ENCODE measurements around the gene PIP5K1B. TPM values are rescaled to one million over a fixed set of nuclear protein-coding genes. Genes with fewer than 3 reads are reported as not detected.

The PIP5K1B gene
- total RNA-seq, 1 experiment from 2014 or later: not detected

DNA sequence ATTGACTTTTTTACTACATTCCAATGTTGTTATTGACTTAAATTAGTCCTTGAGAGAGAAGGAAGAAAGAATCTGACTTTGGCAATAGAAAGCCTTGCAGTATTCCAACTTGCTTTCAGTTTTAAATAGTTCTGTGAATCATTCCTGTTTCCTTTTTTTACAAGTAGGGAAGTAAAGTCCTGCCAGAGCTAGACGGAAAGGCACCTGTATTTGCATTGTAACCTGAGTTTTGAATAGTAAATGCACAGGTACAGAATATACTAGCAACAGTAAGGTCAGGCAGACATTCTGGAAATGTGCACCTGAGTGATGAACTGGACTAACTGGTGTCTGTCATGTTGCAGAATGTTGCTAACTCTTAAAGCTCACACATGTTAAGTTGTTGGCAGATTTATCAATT, 208.0 kb downstream of the PIP5K1B start:
- POLR2A ChIA-PET: no interaction called here
- no peaks in the 10 kb centered on the region for H3K9me3 ChIP-seq (ENCODE audit: control insufficient read depth, insufficient read depth, low read depth, low read length)
- no peak overlapping the region for H3K4me3 ChIP-seq (ENCODE audit: low read depth in 2 of 2, low read length in 2 of 2)
- intact Hi-C loops (cut with micrococcal nuclease; ENCODE audit: unreplicated experiment): no loop called here
- CTCF ChIA-PET: no interaction called here
- H3K27ac ChIP-seq (ENCODE audit: low read length): no peak overlapping the region
- H3K36me3 ChIP-seq (ENCODE audit: control insufficient read depth, insufficient read depth, low read length): no peaks in the 10 kb centered on the region
- DNase-seq (ENCODE audit: low read depth, low spot score) (no peak), ATAC-seq (no peak)
- TF ChIP-seq, protein P1, sequence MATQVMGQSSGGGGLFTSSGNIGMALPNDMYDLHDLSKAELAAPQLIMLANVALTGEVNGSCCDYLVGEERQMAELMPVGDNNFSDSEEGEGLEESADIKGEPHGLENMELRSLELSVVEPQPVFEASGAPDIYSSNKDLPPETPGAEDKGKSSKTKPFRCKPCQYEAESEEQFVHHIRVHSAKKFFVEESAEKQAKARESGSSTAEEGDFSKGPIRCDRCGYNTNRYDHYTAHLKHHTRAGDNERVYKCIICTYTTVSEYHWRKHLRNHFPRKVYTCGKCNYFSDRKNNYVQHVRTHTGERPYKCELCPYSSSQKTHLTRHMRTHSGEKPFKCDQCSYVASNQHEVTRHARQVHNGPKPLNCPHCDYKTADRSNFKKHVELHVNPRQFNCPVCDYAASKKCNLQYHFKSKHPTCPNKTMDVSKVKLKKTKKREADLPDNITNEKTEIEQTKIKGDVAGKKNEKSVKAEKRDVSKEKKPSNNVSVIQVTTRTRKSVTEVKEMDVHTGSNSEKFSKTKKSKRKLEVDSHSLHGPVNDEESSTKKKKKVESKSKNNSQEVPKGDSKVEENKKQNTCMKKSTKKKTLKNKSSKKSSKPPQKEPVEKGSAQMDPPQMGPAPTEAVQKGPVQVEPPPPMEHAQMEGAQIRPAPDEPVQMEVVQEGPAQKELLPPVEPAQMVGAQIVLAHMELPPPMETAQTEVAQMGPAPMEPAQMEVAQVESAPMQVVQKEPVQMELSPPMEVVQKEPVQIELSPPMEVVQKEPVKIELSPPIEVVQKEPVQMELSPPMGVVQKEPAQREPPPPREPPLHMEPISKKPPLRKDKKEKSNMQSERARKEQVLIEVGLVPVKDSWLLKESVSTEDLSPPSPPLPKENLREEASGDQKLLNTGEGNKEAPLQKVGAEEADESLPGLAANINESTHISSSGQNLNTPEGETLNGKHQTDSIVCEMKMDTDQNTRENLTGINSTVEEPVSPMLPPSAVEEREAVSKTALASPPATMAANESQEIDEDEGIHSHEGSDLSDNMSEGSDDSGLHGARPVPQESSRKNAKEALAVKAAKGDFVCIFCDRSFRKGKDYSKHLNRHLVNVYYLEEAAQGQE (IDR thresholded peaks at IDR 0.05; ENCODE audit: insufficient read depth in 1 of 2, low read depth in 2 of 2, low read length in 1 of 2): no peak
- no peak for TF ChIP-seq SIN3A (IDR thresholded peaks at IDR 0.05; ENCODE audit: borderline replicate concordance, insufficient read depth, low read depth, low read length)
- no peak for TF ChIP-seq POLR2AphosphoS5 (IDR thresholded peaks at IDR 0.05; ENCODE audit: low read depth, low read length)
- TF ChIP-seq, protein P2, sequence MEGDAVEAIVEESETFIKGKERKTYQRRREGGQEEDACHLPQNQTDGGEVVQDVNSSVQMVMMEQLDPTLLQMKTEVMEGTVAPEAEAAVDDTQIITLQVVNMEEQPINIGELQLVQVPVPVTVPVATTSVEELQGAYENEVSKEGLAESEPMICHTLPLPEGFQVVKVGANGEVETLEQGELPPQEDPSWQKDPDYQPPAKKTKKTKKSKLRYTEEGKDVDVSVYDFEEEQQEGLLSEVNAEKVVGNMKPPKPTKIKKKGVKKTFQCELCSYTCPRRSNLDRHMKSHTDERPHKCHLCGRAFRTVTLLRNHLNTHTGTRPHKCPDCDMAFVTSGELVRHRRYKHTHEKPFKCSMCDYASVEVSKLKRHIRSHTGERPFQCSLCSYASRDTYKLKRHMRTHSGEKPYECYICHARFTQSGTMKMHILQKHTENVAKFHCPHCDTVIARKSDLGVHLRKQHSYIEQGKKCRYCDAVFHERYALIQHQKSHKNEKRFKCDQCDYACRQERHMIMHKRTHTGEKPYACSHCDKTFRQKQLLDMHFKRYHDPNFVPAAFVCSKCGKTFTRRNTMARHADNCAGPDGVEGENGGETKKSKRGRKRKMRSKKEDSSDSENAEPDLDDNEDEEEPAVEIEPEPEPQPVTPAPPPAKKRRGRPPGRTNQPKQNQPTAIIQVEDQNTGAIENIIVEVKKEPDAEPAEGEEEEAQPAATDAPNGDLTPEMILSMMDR (IDR thresholded peaks at IDR 0.05): no peak
- no peak for TF ChIP-seq TCF7L2 (IDR thresholded peaks at IDR 0.05; ENCODE audit: low read depth, low read length)
- no peaks in the 10 kb centered on the region for H3K4me1 ChIP-seq (ENCODE audit: control insufficient read depth, insufficient read depth, low read length)
- no TSS peak for BruUV-seq (replicated peaks)
- H3K27me3 ChIP-seq (ENCODE audit: control insufficient read depth, insufficient read depth, low read length): no peaks in the 10 kb centered on the region; the same call in 1 of the 2 replicates
- in situ Hi-C loops (cut with HindIII; ENCODE audit: low pct_unique_long_range_greater_than_20kb, low sequenced_read_pairs): no loop called here

GRCh38 chr9:68914751-68915150, 209.7 kb downstream of the PIP5K1B start:
- ATAC-seq (no peak), DNase-seq (ENCODE audit: low read depth, low spot score) (no peak)
- no peak overlapping the region for H3K27ac ChIP-seq (ENCODE audit: low read length)
- no peak overlapping the region for H3K4me3 ChIP-seq (ENCODE audit: low read depth in 2 of 2, low read length in 2 of 2)
- CTCF ChIA-PET: no interaction called here
- POLR2A ChIA-PET: no interaction called here
- intact Hi-C loops (cut with micrococcal nuclease; ENCODE audit: unreplicated experiment) (no loop called here), in situ Hi-C loops (cut with HindIII; ENCODE audit: low pct_unique_long_range_greater_than_20kb, low sequenced_read_pairs) (no loop called here)
- H3K9me3 ChIP-seq (ENCODE audit: control insufficient read depth, insufficient read depth, low read depth, low read length): no peaks in the 10 kb centered on the region
- TF ChIP-seq, protein P2 (IDR thresholded peaks at IDR 0.05): no peak
- TF ChIP-seq SIN3A (IDR thresholded peaks at IDR 0.05; ENCODE audit: borderline replicate concordance, insufficient read depth, low read depth, low read length) (no peak), TCF7L2 (IDR thresholded peaks at IDR 0.05; ENCODE audit: low read depth, low read length) (no peak), POLR2AphosphoS5 (IDR thresholded peaks at IDR 0.05; ENCODE audit: low read depth, low read length) (no peak)
- TF ChIP-seq, protein P1 (IDR thresholded peaks at IDR 0.05; ENCODE audit: insufficient read depth in 1 of 2, low read depth in 2 of 2, low read length in 1 of 2): no peak
- H3K4me1 ChIP-seq (ENCODE audit: control insufficient read depth, insufficient read depth, low read length): no peaks in the 10 kb centered on the region
- no peaks in the 10 kb centered on the region for H3K36me3 ChIP-seq (ENCODE audit: control insufficient read depth, insufficient read depth, low read length)
- no peaks in the 10 kb centered on the region; the same call in 1 of the 2 replicates for H3K27me3 ChIP-seq (ENCODE audit: control insufficient read depth, insufficient read depth, low read length)
- no TSS peak for BruUV-seq (replicated peaks)
